HPDE6-E6E7 (cell line): ENCODE data around the gene RCAN3.
"Not testable (repeated sequence)": the region's sequence is repeated elsewhere in the genome, so short reads cannot be mapped to it uniquely, and the experiment has no call there.

Experiments used
- DNase-seq: peaks from one replicate; pipeline ENCODE4 v3.0.0; 2011; ENCODE audit warnings: missing footprints; ENCODE audit errors: extremely low spot score

Gene RCAN3

DNA sequence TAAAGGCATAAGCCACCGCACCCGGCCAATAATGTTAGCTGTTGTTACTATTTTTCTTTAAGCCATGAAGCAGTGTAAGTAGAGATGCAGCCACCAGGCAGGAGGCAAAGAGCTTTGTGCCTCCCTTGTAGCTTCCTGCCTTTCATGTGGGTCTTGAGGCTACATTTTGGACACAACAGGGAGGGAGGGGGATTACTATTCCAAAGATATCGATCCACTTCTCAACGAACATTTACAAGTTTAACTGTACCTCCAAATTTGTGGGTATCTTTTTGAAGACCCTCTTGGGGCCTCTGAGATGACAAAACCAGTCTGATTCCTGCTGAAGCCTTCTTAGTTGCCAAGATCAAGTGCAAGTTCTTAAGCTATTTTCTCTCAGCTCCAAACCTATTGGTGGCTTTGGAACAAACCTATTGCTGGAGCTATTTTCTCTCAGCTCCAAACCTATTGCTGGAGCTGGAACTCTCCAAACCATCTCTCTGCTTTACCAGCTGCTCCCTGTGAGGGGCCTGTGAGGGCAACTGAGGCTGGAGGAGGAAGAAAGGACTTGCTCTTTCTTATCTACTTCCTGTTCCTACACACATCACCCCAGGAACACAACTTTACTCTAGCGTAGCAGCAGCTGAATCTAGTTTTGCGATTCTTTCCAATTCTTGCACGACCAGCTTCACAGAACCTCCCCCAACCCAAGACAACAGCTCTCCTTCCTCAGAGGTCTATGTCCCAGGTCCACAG is 16.1 kb upstream of the RCAN3 start:
- DNase-seq = no peak

DNA sequence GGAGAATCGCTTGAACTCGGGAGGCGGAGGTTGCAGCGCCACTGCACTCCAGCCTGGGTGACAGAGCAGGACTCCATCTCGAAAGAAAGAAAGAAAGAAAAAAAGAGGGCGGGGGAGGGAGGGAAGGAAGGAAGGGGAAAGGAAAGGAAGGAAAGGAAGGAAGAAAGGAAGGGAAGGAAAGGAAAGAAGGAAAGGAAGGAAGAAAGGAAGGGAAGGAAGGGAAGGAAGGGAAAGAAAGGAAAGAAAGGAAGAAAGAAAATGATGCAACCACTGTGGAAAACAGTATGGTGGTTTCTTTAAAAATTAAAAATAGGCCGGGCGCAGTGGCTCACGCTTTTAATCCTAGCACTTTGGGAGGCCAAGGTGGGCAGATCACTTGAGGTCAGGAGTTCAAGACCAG is 15.2 kb upstream of the RCAN3 start:
- DNase-seq = no peak

DNA sequence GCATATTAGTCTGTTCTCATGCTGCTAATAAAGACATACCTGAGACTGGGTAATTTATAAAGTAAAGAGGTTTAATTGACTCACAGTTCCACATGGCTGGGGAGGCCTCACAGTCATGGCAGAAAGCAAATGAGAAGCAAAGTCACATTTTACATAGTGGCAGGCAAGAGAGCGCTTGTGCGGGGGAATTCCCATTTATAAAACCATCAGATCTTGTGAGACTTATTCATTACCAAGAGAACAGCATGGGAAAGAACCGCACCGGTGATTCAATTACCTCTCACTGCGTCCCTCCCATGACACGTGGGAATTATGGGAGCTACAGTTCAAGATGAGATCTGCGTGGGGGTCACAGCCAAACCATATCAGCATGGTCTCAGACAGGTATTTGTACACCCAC is 14.5 kb upstream of the RCAN3 start:
- not testable (repeated sequence) for DNase-seq

DNA sequence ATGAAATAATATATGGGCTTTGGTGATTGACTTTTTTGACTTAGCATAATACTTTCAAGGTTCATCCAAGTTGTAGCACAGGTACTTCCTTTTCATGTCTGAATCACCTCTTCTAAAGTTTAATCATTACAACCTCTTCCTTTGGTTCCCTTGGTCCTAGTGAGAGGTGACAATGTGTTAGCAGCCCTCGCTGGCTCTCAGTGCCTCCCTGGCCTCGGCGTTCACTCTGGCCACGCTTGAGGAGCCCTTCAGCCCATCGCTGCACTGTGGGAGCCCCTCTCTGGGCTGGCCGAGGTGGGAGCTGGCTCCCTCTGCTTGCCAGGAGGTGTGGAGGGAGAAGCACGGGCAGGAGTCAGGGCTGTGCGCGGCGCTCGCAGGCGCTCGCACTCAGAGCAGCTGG is 13.0 kb upstream of the RCAN3 start:
- no peak for DNase-seq

DNA sequence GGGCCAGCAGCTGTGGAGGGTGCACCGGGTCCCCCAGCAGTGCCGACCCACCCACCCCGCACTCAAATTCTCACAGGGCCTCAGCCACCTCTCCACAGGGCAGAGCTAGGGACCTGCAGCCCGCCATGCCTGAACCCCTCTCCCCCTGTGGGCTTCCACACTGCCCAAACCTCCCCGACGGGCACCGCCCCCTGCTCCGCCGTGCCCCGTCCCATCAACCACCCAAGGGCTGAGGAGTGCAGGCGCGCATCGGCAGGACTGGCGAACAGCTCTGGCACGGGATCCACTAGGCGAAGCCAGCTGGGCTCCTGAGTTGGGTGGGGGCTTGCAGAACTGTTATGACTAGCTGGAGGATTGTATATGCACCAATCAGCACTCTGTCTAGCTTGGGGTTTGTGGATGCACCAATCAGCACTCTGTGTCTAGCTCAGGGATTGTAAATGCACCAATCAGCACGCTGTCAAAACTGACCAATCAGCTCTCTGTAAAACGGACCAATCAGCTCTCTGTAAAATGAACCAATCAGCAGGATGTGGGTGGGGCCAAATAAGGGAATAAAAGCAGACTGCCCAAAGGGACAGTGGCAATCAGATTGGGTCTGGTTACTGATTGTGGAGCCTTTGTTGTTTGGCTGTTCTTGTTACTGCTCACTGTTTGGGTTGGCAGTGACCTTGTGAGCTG is 12.4 kb upstream of the RCAN3 start:
- no peak for DNase-seq

DNA sequence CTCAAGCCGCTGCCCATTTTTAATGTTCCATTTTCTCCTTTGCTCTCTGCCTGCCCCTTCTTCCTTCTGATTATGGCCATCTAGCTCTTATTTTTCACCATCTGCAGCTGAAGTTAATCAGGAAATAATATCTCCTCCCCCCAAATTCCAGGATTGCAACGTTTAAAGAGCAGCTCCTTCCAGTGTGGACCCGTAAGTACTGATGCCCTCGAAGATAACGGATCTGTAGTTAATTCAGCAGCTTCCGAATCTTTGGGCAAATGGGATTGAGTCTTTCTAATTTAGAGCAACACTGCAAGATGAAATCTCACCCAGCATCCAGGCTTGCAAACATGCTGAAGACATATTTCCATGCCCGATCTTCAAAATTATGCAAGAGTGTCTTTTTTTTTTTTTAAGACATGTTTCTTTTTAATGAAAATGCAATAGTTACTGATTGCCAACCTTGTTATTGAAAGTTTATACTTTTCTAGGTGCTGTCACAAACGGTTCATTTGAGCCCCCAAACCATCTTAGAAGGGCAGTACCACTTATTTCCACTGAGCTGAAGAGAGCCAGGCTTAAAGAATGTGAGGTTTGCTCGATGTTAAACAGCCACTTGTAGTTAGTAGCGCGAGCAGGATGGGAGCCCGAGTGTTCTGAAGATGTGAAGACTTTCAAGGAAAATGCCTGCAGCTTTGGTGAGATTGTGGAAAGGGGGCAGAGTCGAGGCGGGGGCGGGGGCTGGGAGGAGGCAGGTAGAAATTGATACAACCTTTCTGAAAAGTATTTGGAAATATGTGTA is 10.9 kb upstream of the RCAN3 start:
- DNase-seq = no peak

DNA sequence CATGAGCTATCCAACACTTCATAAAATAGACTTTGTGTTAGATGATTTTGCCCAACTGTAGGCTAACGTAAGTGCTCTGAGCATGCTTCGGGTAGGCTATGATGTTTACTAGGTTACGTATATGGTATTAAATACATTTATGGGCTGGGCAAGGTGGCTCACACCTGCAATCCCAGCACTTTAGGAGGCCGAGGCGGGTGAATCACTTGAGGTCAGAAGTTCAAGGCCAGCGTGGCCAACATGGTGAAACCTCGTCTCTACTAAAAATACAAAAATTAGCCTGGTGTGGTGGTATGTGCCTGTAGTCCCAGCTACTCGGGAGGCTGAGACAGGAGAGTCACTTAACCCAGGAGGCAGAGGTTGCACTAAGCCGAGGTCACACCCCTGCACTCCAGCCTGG is 9.7 kb upstream of the RCAN3 start:
- not testable (repeated sequence) for DNase-seq

DNA sequence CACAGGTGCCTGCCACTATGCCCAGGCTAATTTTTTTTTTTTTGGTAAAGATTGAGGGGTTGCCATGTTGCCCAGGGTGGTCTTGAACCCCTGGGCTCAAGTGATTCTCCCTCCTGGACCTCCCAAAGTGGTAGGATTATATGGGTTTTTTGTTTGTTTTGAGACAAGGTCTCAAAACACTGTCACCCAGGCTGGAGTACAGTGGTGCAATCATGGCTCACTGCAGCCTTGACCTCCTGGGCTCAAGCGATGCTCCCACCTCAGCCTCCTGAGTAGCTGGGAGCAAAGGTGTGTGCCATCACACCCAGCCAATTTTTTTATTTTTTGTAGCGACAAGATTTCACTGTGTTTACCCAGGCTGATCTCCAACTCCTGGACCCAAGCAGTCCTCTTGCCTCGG is 8.9 kb upstream of the RCAN3 start:
- no peak for DNase-seq

DNA sequence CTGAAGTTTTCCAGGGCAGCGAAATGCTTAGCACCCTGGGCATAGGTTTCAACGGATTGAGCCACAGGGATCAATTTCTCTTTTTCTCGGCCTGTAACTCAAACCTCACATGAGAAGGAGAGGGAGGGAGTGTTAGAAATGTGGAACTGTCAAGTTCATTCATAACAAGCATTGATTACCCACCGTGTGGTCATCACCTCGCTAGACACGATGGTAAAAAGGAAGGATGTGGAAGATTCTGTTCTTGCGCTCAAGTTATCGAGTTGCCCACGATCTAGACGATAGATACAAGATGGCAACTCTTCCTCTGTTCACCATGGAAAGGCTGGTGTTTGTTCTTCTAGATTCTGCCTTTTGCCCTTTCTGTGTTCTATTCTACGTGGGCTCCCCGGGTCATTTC is 4.0 kb upstream of the RCAN3 start:
- DNase-seq = no peak

DNA sequence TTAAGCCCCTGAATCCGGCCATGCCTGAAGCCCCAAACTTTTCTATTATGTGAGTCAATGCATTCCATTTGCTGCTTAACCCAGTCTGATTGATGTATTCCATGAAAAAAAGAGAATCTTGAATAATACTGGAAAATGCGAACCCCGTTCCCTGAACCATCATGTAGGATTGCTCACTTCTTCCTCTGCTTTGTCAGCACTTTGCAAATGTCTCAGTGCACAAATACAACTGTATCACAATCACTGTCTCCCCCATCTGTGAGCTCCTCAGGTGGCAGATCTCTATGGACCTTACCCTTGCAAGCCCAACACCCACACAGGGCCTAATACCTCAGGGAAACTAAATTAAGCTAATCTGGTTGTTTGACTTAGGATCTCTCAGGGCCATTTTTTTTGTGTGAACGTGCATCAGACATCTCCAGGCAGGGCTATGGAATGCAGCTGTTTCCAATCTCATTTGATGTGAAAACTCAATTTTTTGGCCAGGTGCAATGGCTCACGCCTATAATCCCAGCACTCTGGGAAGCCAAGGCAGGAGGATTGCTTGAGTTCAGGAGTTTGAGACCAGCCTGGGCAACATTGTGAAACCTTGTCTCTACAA is 2.1 kb upstream of the RCAN3 start:
- no peak for DNase-seq

DNA sequence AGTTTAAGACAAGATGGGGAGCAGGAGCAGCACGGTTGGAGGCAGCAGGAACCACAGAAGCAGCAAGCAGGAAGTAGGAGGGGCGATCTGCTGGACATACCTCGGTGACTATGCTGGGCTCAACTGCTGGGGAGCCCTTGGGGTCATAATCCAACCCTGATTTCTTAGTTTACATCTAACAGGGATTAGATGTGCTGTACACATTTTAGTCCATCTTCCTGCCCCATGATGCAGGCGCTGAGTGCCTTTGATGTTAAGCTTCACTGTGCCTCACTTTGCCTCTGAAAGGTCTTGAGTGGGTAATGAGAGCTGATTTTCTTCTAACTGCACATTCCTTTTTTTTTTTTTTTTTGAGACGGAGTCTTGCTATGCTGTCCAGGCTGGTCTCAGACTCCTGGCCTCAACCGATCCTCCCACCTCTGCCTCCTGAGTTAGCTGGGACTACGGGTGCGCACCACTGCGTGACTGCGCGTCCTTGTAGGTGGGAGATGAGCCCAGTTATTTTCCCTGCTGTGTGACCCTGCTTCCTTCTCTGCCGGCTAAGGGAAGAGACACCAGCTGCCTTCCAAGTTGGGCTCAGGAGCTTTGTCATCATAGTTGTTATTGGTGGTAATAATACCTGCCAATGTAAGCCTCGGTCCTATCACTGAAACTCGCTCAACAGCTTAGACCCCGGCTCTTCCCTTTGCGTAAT is 1.1 kb upstream of the RCAN3 start:
- peak; percentile 15 for DNase-seq

DNA sequence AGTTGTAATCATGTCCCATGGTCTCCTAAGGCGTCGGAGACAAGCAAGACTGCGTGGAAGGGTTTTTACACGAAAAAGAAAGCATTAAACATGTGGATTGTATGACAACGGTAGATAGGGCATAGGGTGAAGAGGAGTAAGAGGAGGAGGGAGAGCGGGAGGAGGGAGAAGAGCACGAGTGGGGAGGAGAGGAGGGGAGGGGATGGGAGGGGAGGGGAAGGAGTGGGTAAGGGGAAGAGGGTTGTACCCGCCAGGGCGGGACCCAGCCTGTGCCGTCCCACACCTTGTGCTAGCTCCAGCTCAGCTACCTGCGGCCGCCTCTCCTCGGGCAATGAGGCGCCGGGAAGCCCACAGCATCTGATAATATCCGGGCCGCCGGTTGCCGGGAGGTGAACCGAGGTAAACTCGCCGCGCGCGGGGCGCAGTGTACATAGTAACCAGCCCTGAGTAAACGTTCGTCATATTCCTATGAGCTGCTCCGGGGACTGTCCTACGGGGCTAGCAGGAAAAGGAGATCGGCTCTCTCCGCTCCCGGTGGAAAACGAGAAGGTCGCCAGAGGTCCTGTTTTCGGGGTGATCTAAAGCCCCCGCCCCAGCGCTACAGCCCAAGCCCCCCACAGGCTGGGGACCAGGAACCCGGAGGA is 449 bp upstream of the RCAN3 start:
- DNase-seq = peak; percentile 63

DNA sequence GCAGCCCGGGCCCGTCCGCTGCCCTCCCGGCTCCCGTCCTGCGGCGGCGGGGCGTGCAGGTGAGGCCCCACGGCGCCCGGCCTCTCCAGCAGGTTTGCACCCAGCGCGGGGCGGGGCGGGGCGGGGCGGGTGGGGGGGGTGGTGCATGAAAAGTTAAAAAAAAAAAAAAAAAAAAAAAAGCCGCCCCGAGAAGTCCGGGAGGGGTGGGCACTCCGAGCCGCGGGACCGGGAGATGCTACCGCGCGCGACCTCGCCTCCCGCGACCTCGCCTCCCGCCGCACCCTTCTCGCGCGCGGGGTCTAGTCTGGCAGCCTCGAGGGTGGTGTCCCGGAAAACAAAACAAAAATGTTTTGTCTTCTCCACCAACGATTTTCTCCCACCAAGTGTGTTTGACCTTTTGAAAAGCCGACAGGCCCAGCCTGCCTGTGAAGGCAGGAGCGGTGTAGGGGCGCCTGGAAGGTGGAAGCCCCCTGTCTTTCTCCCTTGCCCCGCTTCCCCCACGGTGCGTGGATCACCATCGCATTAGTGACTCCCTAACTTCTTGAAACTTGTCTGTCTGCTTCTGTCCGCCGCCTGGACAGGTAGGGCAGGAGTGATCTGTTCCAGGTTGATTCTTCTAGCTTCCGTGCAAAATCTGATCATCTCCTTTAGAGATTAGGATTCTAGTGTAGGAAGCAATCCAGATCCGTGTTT is 569 bp downstream of the RCAN3 start:
- DNase-seq = peak; percentile 31

DNA sequence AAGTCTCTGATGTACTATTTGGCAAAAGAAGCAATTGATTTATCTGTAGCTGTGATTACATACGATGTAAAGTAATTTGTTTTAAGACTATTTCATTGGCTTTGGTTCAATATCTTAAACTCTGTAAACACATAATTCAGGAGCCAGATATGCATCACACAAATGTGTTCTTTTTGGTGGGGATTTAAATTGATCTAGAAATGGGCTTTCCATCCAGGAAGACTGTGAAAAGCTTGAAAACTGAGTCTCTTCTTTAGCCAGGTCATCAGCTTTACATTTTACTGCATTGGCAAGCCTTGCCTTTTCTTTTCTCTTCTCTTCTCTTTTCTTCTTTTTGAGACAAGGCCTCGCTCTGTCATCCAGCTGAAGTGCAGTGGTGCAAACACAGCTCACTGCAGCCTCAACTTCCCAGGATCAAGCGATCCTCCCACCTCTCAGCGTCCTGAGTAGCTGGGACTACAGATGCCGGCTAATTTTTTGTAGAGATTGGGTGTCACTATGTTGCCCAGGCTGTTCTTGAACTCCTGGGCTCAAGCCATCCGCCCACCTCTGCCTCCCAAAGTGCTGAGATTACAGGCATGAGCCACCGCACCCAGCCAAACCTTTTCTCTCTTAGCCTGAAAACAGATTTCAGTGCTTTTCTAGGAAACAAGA is 1.4 kb downstream of the RCAN3 start:
- DNase-seq = no peak

DNA sequence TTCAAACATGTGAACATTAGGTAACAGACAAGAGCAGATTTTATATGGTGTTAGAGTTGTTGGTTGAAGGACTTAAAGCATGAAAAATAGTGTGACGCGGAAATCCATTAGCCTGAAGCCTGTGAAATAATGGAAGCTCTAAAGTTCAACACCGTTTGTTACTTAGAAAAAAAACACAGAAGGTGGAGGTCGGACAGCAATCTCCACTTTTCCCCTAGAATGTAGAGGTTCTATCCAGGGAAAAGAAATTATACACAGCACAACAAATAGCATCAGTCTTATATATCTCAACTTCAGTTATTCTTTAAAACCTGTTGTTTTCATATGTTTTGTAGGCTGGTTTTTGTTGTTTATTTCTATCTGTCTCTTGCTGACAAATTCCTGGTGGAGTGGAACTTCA is 1.9 kb downstream of the RCAN3 start:
- no peak for DNase-seq

DNA sequence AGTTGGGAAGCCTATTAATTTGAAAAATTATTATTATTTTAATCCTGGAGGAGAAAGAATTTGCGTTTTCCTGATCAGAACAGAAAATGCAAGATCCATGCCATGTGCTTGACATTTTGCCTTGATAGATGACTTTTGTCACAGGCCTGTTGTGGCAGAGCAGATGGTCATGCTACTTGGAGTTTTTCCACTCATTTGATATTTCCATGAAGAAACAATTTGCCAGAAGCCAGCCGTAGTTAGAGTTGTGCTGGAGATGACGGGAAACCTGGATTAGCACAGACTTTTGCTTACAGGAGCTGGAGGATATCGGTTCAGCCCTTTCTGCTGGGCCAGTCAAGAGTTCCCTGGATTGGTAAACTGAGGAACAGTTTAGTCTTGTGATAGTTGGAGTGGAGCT is 3.2 kb downstream of the RCAN3 start:
- no peak for DNase-seq

DNA sequence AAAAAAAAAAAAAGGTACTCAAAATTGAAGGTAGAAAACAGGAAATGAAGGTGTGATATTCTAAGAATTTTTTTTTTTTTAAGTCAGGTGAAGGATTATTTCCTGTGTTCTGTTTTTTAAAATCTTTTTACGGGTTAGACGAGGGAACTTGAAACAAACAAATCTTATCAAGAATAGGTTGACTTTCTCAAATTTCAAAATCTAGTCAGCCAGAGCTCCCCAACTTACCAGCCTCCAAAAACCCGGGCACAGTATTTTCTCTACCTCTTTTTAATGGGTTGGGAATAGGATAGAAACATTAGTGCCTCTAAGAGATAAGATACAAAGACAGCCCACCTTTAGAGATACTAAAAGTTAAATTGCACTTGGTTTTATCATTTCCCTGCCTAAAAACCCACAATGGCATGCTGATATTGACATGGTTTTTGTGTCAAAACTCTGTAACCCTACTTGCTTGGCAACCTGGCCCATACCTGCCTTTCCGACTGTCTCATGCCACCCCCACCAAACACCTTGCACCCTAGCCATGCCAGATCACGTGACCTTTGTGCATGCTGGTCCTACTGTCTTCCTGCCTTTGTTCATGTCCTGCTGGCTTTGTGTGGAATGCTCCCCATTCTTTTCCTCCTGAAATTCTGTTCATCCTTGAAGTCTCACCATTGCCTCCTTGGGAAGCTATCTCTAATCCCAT is 4.2 kb downstream of the RCAN3 start:
- no peak for DNase-seq

DNA sequence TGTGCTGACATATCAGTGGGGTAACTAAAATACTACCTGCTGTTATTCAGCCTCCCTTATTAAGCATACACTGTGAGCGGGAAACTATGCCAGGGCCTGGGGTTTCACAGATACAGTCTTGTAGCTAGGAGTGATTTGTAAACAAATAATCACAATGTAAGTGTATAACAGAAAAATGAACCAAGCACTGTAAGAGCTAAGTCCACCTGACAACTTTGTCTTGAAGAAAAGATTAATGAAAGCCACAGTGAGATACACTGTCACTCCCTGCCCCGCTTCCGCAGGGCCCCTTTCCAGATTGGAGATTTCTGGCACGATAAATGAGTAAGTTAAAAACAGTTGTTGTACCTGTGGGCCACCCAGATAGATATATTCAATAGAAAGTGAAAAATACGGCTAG is 4.8 kb downstream of the RCAN3 start:
- DNase-seq = no peak

DNA sequence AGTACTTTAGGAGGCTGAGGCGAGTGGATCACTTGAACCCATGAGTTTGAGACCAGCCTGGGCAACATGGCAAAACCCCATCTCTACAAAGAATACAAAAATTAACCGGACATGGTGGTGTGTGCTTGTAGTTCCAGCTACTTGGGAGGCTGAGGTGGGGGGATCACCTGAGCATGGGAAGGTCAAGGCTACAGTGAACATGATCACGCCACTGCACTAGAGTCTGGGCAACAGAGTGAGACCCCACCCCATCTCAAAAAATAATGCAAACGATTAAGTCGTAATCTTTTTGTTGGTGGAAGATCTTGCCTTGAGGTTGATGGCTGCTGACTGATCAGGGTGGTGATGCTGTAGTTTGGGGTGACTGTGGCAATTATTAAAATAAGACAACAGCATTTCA is 6.3 kb downstream of the RCAN3 start:
- no peak for DNase-seq

DNA sequence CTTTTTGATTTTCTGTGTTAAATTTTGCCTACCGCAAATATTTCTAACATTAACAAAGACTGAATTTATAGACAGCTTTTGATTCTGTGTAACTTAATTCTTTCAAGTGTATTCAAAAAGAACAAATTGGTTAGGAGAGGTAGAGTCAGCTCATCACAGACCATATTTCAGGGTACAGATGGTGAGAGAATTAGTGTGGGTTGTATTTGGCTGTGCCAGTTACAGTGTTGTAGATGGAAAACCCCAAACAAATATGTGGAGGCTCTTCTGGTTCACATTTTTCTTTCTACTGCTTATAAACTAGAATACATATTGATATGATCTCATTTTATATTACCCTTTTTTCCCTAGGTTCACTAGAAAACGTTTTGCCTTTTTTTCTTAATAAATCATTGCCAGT is 11.1 kb downstream of the RCAN3 start:
- DNase-seq = no peak
